ENCODE measurements around the gene ZNF415.

ZNF415 gene

GRCh38 chr19:53094754-53095575 lies 37.7 kb downstream of the ZNF415 start:
- CTCF ChIA-PET: interaction anchor here (0.8 kb wide), 1 partner anchor 808 kb away, joined by 4 read pairs; no protein-coding TSS in a partner anchor
- DNase-seq (ENCODE audit: low spot score): no peak
- no peak overlapping the region for H3K27ac ChIP-seq
- POLR2A ChIA-PET (ENCODE audit: low non-redundant PET): no interaction called here
- TF ChIP-seq CTCF (conservative IDR thresholded peaks at IDR 0.05; ENCODE audit: low read depth): no peak

GRCh38 chr19:53092723-53093122 lies 40.0 kb downstream of the ZNF415 start:
- no peak overlapping the region for H3K27ac ChIP-seq
- no peak for TF ChIP-seq CTCF (conservative IDR thresholded peaks at IDR 0.05; ENCODE audit: low read depth)
- POLR2A ChIA-PET (ENCODE audit: low non-redundant PET): no interaction called here
- CTCF ChIA-PET: interaction anchor here (0.6 kb wide), 1 partner anchor 483 kb away, joined by 8 read pairs; no protein-coding TSS in a partner anchor
- no peak for DNase-seq (ENCODE audit: low spot score)

- ChIA-PET CTCF (interaction anchor here (0.6 kb wide), 1 partner anchor 482 kb away, joined by 8 read pairs; no protein-coding TSS in a partner anchor), POLR2A (ENCODE audit: low non-redundant PET) (no interaction called here)
- TF ChIP-seq CTCF (conservative IDR thresholded peaks at IDR 0.05; ENCODE audit: low read depth): no peak
- no peak overlapping the region for H3K27ac ChIP-seq
- DNase-seq (ENCODE audit: low spot score): no peak
These were observed 41.1 kb downstream of the ZNF415 start for GRCh38 chr19:53091413-53092254.

DNA sequence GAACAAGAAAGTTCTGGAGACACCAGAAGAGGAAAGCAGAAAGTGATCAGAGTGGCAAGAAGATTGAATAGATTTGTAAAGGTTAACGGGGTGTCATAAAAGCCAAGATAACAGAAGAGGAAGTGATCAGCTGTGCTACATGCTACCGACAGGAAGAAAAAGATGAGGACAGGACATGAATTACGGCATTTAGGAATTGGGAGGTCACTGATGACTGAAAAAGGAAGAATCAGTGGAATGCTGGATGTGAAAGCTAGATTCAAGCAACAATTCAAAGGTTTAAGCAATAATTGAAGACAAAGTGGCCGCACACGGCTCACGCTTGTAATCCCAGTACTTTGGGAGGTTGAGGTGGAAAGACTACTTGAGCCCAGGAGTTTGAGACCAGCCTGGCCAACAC lies 44.6 kb downstream of the ZNF415 start:
- no peak overlapping the region for H3K27ac ChIP-seq
- CTCF ChIA-PET: no interaction called here
- DNase-seq (ENCODE audit: low spot score): no peak
- POLR2A ChIA-PET (ENCODE audit: low non-redundant PET): no interaction called here
- TF ChIP-seq CTCF (conservative IDR thresholded peaks at IDR 0.05; ENCODE audit: low read depth): no peak

DNA sequence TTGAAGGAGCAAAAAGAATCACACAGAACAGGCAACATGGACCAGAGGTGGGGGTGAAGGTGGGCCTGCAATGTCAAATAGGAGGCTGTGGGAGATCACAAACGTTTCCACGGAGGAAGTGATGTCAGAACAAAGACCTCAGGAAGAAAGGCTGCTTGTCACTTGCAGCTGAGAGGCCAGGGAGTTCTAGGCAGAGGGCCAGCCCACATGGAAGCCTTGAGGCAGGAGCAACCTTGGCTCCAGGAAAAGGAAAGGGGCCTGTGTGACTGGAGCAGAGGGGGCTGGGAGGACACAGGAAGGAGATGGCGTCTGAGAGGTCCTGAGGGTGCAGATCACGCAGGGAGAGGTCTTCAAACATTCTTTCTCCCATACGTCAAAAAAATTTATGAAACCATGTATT lies 45.8 kb downstream of the ZNF415 start:
- H3K27ac ChIP-seq: no peak overlapping the region
- ChIA-PET POLR2A (ENCODE audit: low non-redundant PET) (no interaction called here), CTCF (no interaction called here)
- TF ChIP-seq CTCF (conservative IDR thresholded peaks at IDR 0.05; ENCODE audit: low read depth): no peak
- DNase-seq (ENCODE audit: low spot score): no peak

- no peak for DNase-seq (ENCODE audit: low spot score)
- no peak overlapping the region for H3K27ac ChIP-seq
- ChIA-PET CTCF (no interaction called here), POLR2A (ENCODE audit: low non-redundant PET) (no interaction called here)
- no peak for TF ChIP-seq CTCF (conservative IDR thresholded peaks at IDR 0.05; ENCODE audit: low read depth)
These were observed 47.2 kb downstream of the ZNF415 start for GRCh38 chr19:53085496-53085895.
